DOHH2 (cell line): ENCODE data around the gene ZNF780B.

Experiments
- H3F3A ChIP-seq: fragments of 200-600 bp; sonication (generic), shearing (Covaris generic); 2 replicates; pipeline ENCODE4 v1.6.0; 2016; ENCODE audit warnings: antibody characterized with exemption, mild to moderate bottlenecking; ENCODE audit not compliant: control insufficient read depth, insufficient read depth
- H3K27ac ChIP-seq: fragments of 200-600 bp; sonication (generic); 2 replicates; pipeline ENCODE4 v1.5.1; 2014; ENCODE audit warnings: low read depth, mild to moderate bottlenecking, low read length, moderate library complexity
- H3K27me3 ChIP-seq: fragments of 200-600 bp; sonication (generic); 2 replicates; pipeline ENCODE4 v1.6.1; 2014; ENCODE audit warnings: mild to moderate bottlenecking, low read length, mixed read lengths; ENCODE audit not compliant: control insufficient read depth
- H3K36me3 ChIP-seq: fragments of 200-600 bp; sonication (generic); 2 replicates; pipeline ENCODE4 v1.6.1; 2014; ENCODE audit warnings: mild to moderate bottlenecking, low read length, moderate library complexity, mixed read lengths; ENCODE audit not compliant: control insufficient read depth
- H3K4me1 ChIP-seq: fragments of 200-600 bp; sonication (generic); 2 replicates; pipeline ENCODE4 v1.6.1; 2014; ENCODE audit warnings: mild to moderate bottlenecking, low read length, mixed read lengths; ENCODE audit not compliant: control insufficient read depth
- H3K4me2 ChIP-seq: fragments of 200-600 bp; sonication (generic); 2 replicates; pipeline ENCODE4 v1.6.0; 2014; ENCODE audit warnings: mild to moderate bottlenecking, low read length, moderate library complexity
- H3K4me3 ChIP-seq: fragments of 200-600 bp; sonication (generic); 2 replicates; pipeline ENCODE4 v1.5.1; 2014; ENCODE audit warnings: mild to moderate bottlenecking, low read length, mixed read lengths
- H3K79me2 ChIP-seq: fragments of 200-600 bp; sonication (generic); 2 replicates; pipeline ENCODE4 v1.6.1; 2014; ENCODE audit warnings: mild to moderate bottlenecking, low read length, mixed read lengths; ENCODE audit not compliant: control insufficient read depth
- H3K9me2 ChIP-seq: fragments of 200-600 bp; sonication (generic); replicated peaks from 2 replicates; pipeline ENCODE4 v1.6.1; 2014; ENCODE audit warnings: mild to moderate bottlenecking, low read length, mixed read lengths; ENCODE audit not compliant: control insufficient read depth
- H3K9me3 ChIP-seq: fragments of 200-600 bp; sonication (generic); 2 replicates; pipeline ENCODE4 v1.6.1; 2014; ENCODE audit warnings: antibody characterized with exemption, low read length, mixed read lengths; ENCODE audit not compliant: control insufficient read depth, insufficient read depth
- H4K20me1 ChIP-seq: fragments of 200-600 bp; sonication (generic); 2 replicates; pipeline ENCODE4 v1.6.0; 2014; ENCODE audit warnings: low read depth, mild to moderate bottlenecking, antibody characterized with exemption, low read length, moderate library complexity; ENCODE audit not compliant: control insufficient read depth, insufficient read depth
- EZH2phosphoT487 ChIP-seq: fragments of 200-600 bp; sonication (generic); IDR thresholded peaks from 2 replicates; pipeline ENCODE4 v1.6.1; 2017; ENCODE audit warnings: borderline replicate concordance, mild to moderate bottlenecking, antibody characterized with exemption, low read length, moderate library complexity, mixed read lengths
- TF ChIP-seq, protein P1 (sequence below): fragments of 200-600 bp; sonication (generic); IDR thresholded peaks from one replicate; pipeline ENCODE4 v1.5.1; 2014; ENCODE audit warnings: antibody characterized with exemption, mild to moderate bottlenecking, low read depth, low read length; ENCODE audit not compliant: poor library complexity, severe bottlenecking

Gene ZNF780B

GRCh38 chr19:40078377-40078776 lies 22.3 kb upstream of the ZNF780B start:
- H3K79me2 ChIP-seq, result no peaks in the 10 kb centered on the region

GRCh38 chr19:40070058-40070457 lies 14.0 kb upstream of the ZNF780B start:
- no peak overlapping the region for H3K27ac ChIP-seq
- no peak overlapping the region for H3K4me3 ChIP-seq
- H3K79me2 ChIP-seq, result no peaks in the 10 kb centered on the region
- no peaks in the 10 kb centered on the region for H3F3A ChIP-seq
- H3K27me3 ChIP-seq, result no peaks in the 10 kb centered on the region
- no peaks in the 10 kb centered on the region for H3K4me1 ChIP-seq
- TF ChIP-seq, protein P1, sequence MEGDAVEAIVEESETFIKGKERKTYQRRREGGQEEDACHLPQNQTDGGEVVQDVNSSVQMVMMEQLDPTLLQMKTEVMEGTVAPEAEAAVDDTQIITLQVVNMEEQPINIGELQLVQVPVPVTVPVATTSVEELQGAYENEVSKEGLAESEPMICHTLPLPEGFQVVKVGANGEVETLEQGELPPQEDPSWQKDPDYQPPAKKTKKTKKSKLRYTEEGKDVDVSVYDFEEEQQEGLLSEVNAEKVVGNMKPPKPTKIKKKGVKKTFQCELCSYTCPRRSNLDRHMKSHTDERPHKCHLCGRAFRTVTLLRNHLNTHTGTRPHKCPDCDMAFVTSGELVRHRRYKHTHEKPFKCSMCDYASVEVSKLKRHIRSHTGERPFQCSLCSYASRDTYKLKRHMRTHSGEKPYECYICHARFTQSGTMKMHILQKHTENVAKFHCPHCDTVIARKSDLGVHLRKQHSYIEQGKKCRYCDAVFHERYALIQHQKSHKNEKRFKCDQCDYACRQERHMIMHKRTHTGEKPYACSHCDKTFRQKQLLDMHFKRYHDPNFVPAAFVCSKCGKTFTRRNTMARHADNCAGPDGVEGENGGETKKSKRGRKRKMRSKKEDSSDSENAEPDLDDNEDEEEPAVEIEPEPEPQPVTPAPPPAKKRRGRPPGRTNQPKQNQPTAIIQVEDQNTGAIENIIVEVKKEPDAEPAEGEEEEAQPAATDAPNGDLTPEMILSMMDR, result no peak
- no peak for TF ChIP-seq EZH2phosphoT487
- H3K36me3 ChIP-seq, result peaks cover 22% of the 10 kb centered on the region
- H3K9me3 ChIP-seq, result peaks cover 10% of the 10 kb centered on the region
- no peaks in the 10 kb centered on the region for H4K20me1 ChIP-seq
- H3K4me2 ChIP-seq, result no peak overlapping the region
- H3K9me2 ChIP-seq, result no peaks in the 10 kb centered on the region

More at GRCh38 chr19:40078377-40078776, 22.3 kb upstream of the ZNF780B start:
- H3K36me3 ChIP-seq, result peaks cover 89% of the 10 kb centered on the region
- H3F3A ChIP-seq, result no peaks in the 10 kb centered on the region
- H4K20me1 ChIP-seq, result no peaks in the 10 kb centered on the region
- no peaks in the 10 kb centered on the region for H3K9me2 ChIP-seq
- TF ChIP-seq, protein P1, result no peak
- TF ChIP-seq EZH2phosphoT487, result no peak
- H3K9me3 ChIP-seq, result peaks cover 39% of the 10 kb centered on the region
- H3K4me2 ChIP-seq, result no peak overlapping the region
- H3K4me3 ChIP-seq, result no peak overlapping the region
- H3K27ac ChIP-seq, result no peak overlapping the region
- no peaks in the 10 kb centered on the region for H3K4me1 ChIP-seq
- no peaks in the 10 kb centered on the region for H3K27me3 ChIP-seq

DNA sequence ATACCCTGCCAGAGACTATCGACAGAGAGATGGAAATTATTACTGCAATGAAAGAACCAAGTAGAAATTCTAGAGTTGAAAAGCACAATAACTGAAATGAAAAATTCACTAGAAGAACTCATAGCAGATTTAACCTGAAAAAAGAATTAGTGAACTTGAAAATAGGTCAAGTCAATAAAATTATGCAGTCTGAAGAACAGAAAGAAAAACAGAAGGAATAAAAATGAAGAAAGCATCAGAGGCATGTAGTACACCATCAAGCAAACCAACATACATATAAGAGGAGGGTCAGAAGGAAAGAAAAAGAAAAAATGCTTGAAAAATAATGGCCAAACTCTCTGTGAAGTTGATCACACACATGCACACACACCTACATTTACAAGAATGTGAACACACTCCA lies 3.6 kb upstream of the ZNF780B start:
- 0 out of 2 replicates have a peak, but pooled peaks cover under 1% of the 10 kb centered on the region for H3F3A ChIP-seq
- no peaks in the 10 kb centered on the region; the same call in 1 of the 2 replicates for H3K36me3 ChIP-seq
- H3K27ac ChIP-seq, result no peak overlapping the region
- no peaks in the 10 kb centered on the region for H4K20me1 ChIP-seq
- peaks cover 24% of the 10 kb centered on the region for H3K79me2 ChIP-seq
- H3K9me3 ChIP-seq, result peaks cover 21% of the 10 kb centered on the region
- H3K4me2 ChIP-seq, result no peak overlapping the region
- no peaks in the 10 kb centered on the region for H3K9me2 ChIP-seq
- no peaks in the 10 kb centered on the region; the same call in 1 of the 2 replicates for H3K27me3 ChIP-seq
- TF ChIP-seq, protein P1, result no peak
- H3K4me3 ChIP-seq, result no peak overlapping the region
- peaks cover 19% of the 10 kb centered on the region for H3K4me1 ChIP-seq

DNA sequence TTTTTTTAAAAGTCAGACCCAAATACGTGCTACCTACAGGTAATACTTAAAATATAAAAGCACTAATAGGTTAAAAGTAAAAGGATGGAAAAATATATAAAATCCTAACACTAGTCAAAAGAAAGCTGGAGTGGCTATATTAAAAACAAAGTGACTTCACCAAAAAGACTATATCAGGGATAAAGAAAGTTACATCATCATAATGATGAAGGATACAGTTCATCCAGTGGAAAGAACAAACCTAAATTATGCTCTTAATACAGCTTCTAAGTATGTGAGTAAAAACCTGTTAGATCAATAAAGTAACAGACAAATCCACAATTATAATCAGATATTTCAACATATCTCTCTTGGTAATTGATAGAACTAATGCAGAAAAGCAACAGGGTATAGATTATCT lies 1.1 kb upstream of the ZNF780B start:
- 0 out of 2 replicates have a peak, but pooled peaks cover 3% of the 10 kb centered on the region for H3F3A ChIP-seq
- H4K20me1 ChIP-seq, result no peaks in the 10 kb centered on the region
- H3K9me2 ChIP-seq, result no peaks in the 10 kb centered on the region
- peak overlapping the region; percentile 96 for H3K4me3 ChIP-seq
- no peak overlapping the region for H3K27ac ChIP-seq
- peak overlapping the region; percentile 94 for H3K4me2 ChIP-seq
- H3K36me3 ChIP-seq, result no peaks in the 10 kb centered on the region; the same call in 1 of the 2 replicates
- TF ChIP-seq EZH2phosphoT487, result no peak
- TF ChIP-seq, protein P1, result no peak
- no peaks in the 10 kb centered on the region; the same call in 1 of the 2 replicates for H3K27me3 ChIP-seq
- H3K9me3 ChIP-seq, result peaks cover 20% of the 10 kb centered on the region
- peaks cover 29% of the 10 kb centered on the region for H3K4me1 ChIP-seq
- H3K79me2 ChIP-seq, result peaks cover 48% of the 10 kb centered on the region
